Chondrocyte (in vitro differentiated cells): ENCODE data around the gene KRT14. TPM values are rescaled to one million over a fixed set of nuclear protein-coding genes. Genes with fewer than 3 reads are reported as not detected.

Experiments
- DNase-seq: peaks from one replicate; pipeline ENCODE4 v3.0.0; 2021; ENCODE audit warnings: mixed read lengths, low spot score
- H3K27ac Mint-ChIP-seq: one replicate; pipeline ENCODE4 v1.8.0; 2021; ENCODE audit warnings: mild to moderate bottlenecking, moderate library complexity, mixed read lengths; ENCODE audit not compliant: unreplicated experiment
- H3K27me3 Mint-ChIP-seq: 2 replicates; pipeline ENCODE4 v1.8.0; 2021; ENCODE audit warnings: low read depth, mixed read lengths
- H3K36me3 Mint-ChIP-seq: 2 replicates; pipeline ENCODE4 v1.8.0; 2021; ENCODE audit warnings: low read depth, mixed read lengths
- H3K4me1 Mint-ChIP-seq: 2 replicates; pipeline ENCODE4 v1.8.0; 2021; ENCODE audit warnings: low read depth, mild to moderate bottlenecking, mixed read lengths
- H3K4me3 Mint-ChIP-seq: one replicate; pipeline ENCODE4 v1.8.0; 2021; ENCODE audit warnings: mild to moderate bottlenecking, moderate library complexity, mixed read lengths; ENCODE audit not compliant: unreplicated experiment
- H3K9me3 Mint-ChIP-seq: 2 replicates; pipeline ENCODE4 v1.8.0; 2021; ENCODE audit warnings: low read depth, mixed read lengths
- CTCF ChIP-seq: fragments of 200-600 bp; sonication (generic); IDR thresholded peaks from 2 replicates; pipeline ENCODE4 v1.5.0; 2021; ENCODE audit warnings: antibody characterized with exemption, mild to moderate bottlenecking, moderate library complexity
- total RNA-seq: library from RNA; stranded (reverse); gene quantifications from 3 replicates; pipeline ENCODE4 v1.2.1, GENCODE V29; 2021

The KRT14 gene
- total RNA-seq, 1 donor from 2014 or later, result 0.32 TPM

- Mint-ChIP-seq H3K27me3 (peaks cover 3% of the 10 kb centered on the region), H3K36me3 (no peaks in the 10 kb centered on the region), H3K27ac (peak overlapping the region; percentile 77), H3K9me3 (no peaks in the 10 kb centered on the region), H3K4me3 (no peak overlapping the region), H3K4me1 (peaks cover 12% of the 10 kb centered on the region)
- peak; percentile 51 for DNase-seq
- no peak for TF ChIP-seq CTCF
Observed at GRCh38 chr17:41539071-41539492, 47.6 kb downstream of the KRT14 start.

- Mint-ChIP-seq H3K27ac (peak overlapping the region; percentile 77), H3K36me3 (no peaks in the 10 kb centered on the region), H3K4me3 (no peak overlapping the region), H3K4me1 (peaks cover 12% of the 10 kb centered on the region), H3K9me3 (no peaks in the 10 kb centered on the region), H3K27me3 (peaks cover 3% of the 10 kb centered on the region)
- TF ChIP-seq CTCF, result no peak
- DNase-seq, result peak; percentile 37
Observed at GRCh38 chr17:41538565-41538991, 48.1 kb downstream of the KRT14 start.

DNA sequence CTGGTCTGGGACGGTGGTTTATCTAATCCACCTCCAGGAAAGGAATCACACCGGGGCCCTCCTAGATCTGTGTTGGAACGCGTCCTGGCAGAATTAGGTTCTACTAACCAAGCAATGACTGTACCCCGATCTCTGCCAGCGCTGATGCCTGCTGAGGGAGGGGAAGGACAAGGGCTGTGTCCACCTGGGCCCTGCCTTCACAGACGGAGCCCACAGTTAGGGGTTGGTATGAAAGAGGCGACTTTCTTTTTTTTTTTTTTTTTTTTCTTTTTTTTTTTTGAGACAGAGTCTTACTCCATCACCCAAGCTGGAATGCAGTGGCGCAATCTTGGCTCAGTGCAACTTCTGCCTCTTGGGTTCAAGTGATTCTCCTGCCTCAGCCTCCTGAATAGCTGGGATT lies 48.7 kb downstream of the KRT14 start:
- peaks cover 3% of the 10 kb centered on the region for H3K27me3 Mint-ChIP-seq
- no peak for TF ChIP-seq CTCF
- no peaks in the 10 kb centered on the region for H3K9me3 Mint-ChIP-seq
- H3K27ac Mint-ChIP-seq, result peak overlapping the region; percentile 77
- H3K36me3 Mint-ChIP-seq, result no peaks in the 10 kb centered on the region
- peaks cover 12% of the 10 kb centered on the region for H3K4me1 Mint-ChIP-seq
- no peak overlapping the region for H3K4me3 Mint-ChIP-seq
- peak; percentile 58 for DNase-seq

- peak; percentile 36 for DNase-seq
- Mint-ChIP-seq H3K27ac (no peak overlapping the region), H3K36me3 (no peaks in the 10 kb centered on the region), H3K4me1 (peaks cover 12% of the 10 kb centered on the region), H3K27me3 (peaks cover 3% of the 10 kb centered on the region), H3K9me3 (no peaks in the 10 kb centered on the region), H3K4me3 (no peak overlapping the region)
- no peak for TF ChIP-seq CTCF
Observed at GRCh38 chr17:41537614-41537954, 49.1 kb downstream of the KRT14 start.

DNA sequence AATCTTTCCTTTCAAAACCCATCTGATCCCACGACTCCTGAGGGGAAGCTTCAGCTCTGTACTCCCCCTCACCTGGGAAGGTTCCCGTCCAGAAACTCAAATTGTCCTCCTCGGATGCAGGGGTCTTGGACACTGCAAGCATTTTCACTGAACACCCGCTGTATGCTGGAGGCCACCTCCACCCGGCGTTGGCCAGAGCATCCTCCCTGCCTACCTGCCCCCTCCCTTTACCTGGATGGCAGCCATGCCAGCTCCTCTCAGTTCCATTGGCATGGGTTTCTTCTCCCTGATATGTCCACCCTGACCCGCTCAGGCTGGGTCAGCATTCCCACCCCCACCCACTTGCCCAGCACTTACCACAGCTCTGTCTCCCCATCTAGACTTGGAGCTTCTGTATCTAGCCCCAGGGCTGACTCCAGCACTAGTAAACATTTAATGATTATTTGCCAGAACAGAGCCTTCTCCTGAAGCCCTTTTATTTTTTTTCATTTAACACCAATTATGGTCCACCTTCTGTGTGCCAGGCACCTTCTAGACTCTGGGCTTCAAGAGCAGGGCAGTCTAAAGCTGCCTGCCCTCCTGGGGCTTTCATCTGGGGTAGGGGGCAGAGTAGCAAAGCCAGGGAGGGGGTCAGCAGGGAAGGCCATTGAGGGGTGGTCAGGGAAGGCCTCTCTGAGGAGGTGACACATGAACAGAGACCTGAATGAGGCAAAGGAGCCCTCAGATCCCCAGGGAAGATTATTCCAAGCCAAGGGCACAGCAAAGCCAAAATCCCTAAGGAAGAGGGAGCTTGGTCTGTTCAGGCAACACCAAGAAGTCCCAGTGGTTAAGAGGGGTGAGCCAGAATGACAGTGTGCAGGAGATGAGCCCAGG lies 49.7 kb downstream of the KRT14 start:
- H3K36me3 Mint-ChIP-seq, result no peaks in the 10 kb centered on the region
- peaks cover 7% of the 10 kb centered on the region for H3K27me3 Mint-ChIP-seq
- H3K4me3 Mint-ChIP-seq, result no peak overlapping the region
- TF ChIP-seq CTCF, result no peak
- H3K4me1 Mint-ChIP-seq, result peaks cover 12% of the 10 kb centered on the region
- DNase-seq, result peak; percentile 20
- no peaks in the 10 kb centered on the region for H3K9me3 Mint-ChIP-seq
- H3K27ac Mint-ChIP-seq, result no peak overlapping the region
